HCT116 (cell line): Measurements from ENCODE around the gene LRRK2. TPM values are rescaled to one million over a fixed set of nuclear protein-coding genes. Genes with fewer than 3 reads are reported as not detected.

Experiments used
- ATAC-seq: fragments of 200-7000 bp; cut with Tn5 transposase; 2 replicates; pipeline ENCODE4 v1.9.1; 2020; ENCODE audit warnings: mild to moderate bottlenecking, moderate library complexity
- BruUV-seq: library from RNA; stranded (reverse); fragments of 400-500 nt; replicated peaks from 2 replicates; lab custom pipeline; 2021; lab: Mats Ljungman, UMichigan
- CTCF ChIA-PET: fragments of 300-600 bp; sonication (Branson Sonifier 250); formaldehyde crosslinking; loops from one replicate; lab custom pipeline; 2021; ENCODE audit warnings: antibody characterized with exemption; lab: Charles Lee
- POLR2A ChIA-PET: fragments of 300-600, 350-600 bp; sonication (Branson Sonifier 250); formaldehyde crosslinking; loops from one replicate; lab custom pipeline; 2021; ENCODE audit warnings: antibody characterized with exemption; lab: Charles Lee
- RAD21 ChIA-PET, 2 experiments: fragments of 300-600 bp; sonication (Branson Sonifier 250); formaldehyde crosslinking; loops; one replicate each; lab custom pipeline; 2023; ENCODE audit warnings: low total read pairs in 2 of 2; ENCODE audit not compliant: uncharacterized antibody in 2 of 2, unreplicated experiment in 2 of 2, low non-redundant PET in 1 of 2; lab: Charles Lee
- DNase-seq: peaks from one replicate; pipeline ENCODE4 v3.0.0-alpha.2; 2010; ENCODE audit warnings: low read depth, low spot score
- H2AFZ ChIP-seq: fragments of 200-600 bp; shearing (Covaris generic), sonication (generic); 2 replicates; pipeline ENCODE4 v1.6.1; 2017; ENCODE audit warnings: low read depth, mixed run types, mixed read lengths, antibody characterized with exemption, low read length; ENCODE audit not compliant: poor library complexity, severe bottlenecking
- H3K27ac ChIP-seq: 2 replicates; pipeline ENCODE4 v1.5.1; 2012; ENCODE audit warnings: low read depth, low read length
- H3K27me3 ChIP-seq: fragments of 200-600 bp; sonication (generic); 2 replicates; pipeline ENCODE4 v1.6.1; 2016; ENCODE audit warnings: mixed run types, low read length, mixed read lengths; ENCODE audit not compliant: insufficient read depth
- H3K36me3 ChIP-seq, 2 experiments: fragments of 200-500 bp in 1 of 2; fragments of 200-600 bp in 1 of 2; sonication (Bioruptor generic) in 1 of 2; sonication (generic) in 1 of 2; 2 replicates each; pipeline versions ENCODE4 v1.5.1 to v1.6.1; 2014 to 2016; ENCODE audit warnings: low read length in 2 of 2, inconsistent platforms in 1 of 2, mixed read lengths in 1 of 2, mixed run types in 1 of 2; ENCODE audit not compliant: insufficient read depth in 2 of 2, control insufficient read depth in 1 of 2
- H3K4me1 ChIP-seq, 2 experiments: fragments of 200-600 bp in 1 of 2; sonication (generic) in 1 of 2; 2 replicates each; pipeline versions ENCODE4 v1.5.1 to v1.6.1; 2012 to 2017; ENCODE audit warnings: low read length in 2 of 2, inconsistent platforms in 1 of 2, mild to moderate bottlenecking in 1 of 2, mixed read lengths in 1 of 2, mixed run types in 1 of 2, moderate library complexity in 1 of 2; ENCODE audit not compliant: insufficient read depth in 2 of 2, control insufficient read depth in 1 of 2
- H3K4me2 ChIP-seq: fragments of 200-600 bp; sonication (generic); 2 replicates; pipeline ENCODE4 v1.6.1; 2017; ENCODE audit warnings: mixed run types, low read length, mixed read lengths
- H3K4me3 ChIP-seq, 2 experiments: fragments of 200-600 bp in 1 of 2; sonication (generic) in 1 of 2; replicated peaks in 1 of 2; 2 replicates each; pipeline ENCODE4 v1.5.1; 2011 to 2016; ENCODE audit warnings: low read length in 2 of 2, control low read depth in 1 of 2, low read depth in 1 of 2, mild to moderate bottlenecking in 1 of 2, mixed read lengths in 1 of 2, mixed run types in 1 of 2
- H3K79me2 ChIP-seq: fragments of 200-600 bp; sonication (generic); 2 replicates; pipeline ENCODE4 v1.6.1; 2017; ENCODE audit warnings: mild to moderate bottlenecking, mixed run types, low read length, moderate library complexity, mixed read lengths; ENCODE audit not compliant: insufficient read depth
- H3K9ac ChIP-seq: fragments of 200-600 bp; sonication (generic); 2 replicates; pipeline ENCODE4 v1.6.1; 2016; ENCODE audit warnings: low read length, mixed read lengths
- H3K9me2 ChIP-seq: fragments of 200-600 bp; sonication (generic), shearing (Covaris generic); 2 replicates; pipeline ENCODE4 v1.6.1; 2017; ENCODE audit warnings: mixed run types, mild to moderate bottlenecking, moderate library complexity; ENCODE audit not compliant: insufficient read depth
- H3K9me3 ChIP-seq, 2 experiments: fragments of 200-500 bp in 1 of 2; fragments of 200-600 bp in 1 of 2; sonication (Bioruptor generic) in 1 of 2; sonication (generic) in 1 of 2; 2 replicates each; pipeline ENCODE4 v1.6.1; 2014 to 2017; ENCODE audit warnings: low read length in 2 of 2, mixed read lengths in 2 of 2, inconsistent platforms in 1 of 2, low read depth in 1 of 2, mild to moderate bottlenecking in 1 of 2, mixed run types in 1 of 2, moderate library complexity in 1 of 2; ENCODE audit not compliant: control insufficient read depth in 1 of 2, insufficient read depth in 1 of 2
- H4K20me1 ChIP-seq: fragments of 200-600 bp; sonication (generic), shearing (Covaris generic); 2 replicates; pipeline ENCODE4 v1.6.1; 2017; ENCODE audit warnings: mixed run types, mild to moderate bottlenecking, moderate library complexity; ENCODE audit not compliant: insufficient read depth
- ATF3 ChIP-seq: IDR thresholded peaks from 2 replicates; pipeline ENCODE4 v1.6.1; 2012
- CEBPB ChIP-seq: IDR thresholded peaks from 2 replicates; pipeline ENCODE4 v1.6.1; 2012; ENCODE audit warnings: low read depth
- EGR1 ChIP-seq: IDR thresholded peaks from 2 replicates; pipeline ENCODE4 v1.6.1; 2012; ENCODE audit warnings: low read depth
- ELF1 ChIP-seq: IDR thresholded peaks from 2 replicates; pipeline ENCODE4 v1.6.1; 2012; ENCODE audit warnings: low read depth, borderline replicate concordance
- EZH2 ChIP-seq: fragments of 200-600 bp; sonication (generic); IDR thresholded peaks from 2 replicates; pipeline ENCODE4 v1.6.1; 2017; ENCODE audit warnings: antibody characterized with exemption, mixed run types
- EZH2phosphoT487 ChIP-seq: fragments of 200-600 bp; IDR thresholded peaks from 2 replicates; pipeline ENCODE4 v1.6.1; 2018; ENCODE audit warnings: antibody characterized with exemption, borderline replicate concordance
- MAX ChIP-seq: IDR thresholded peaks from 2 replicates; pipeline ENCODE4 v1.6.1; 2012
- REST ChIP-seq: IDR thresholded peaks from 2 replicates; pipeline ENCODE4 v1.6.1; 2012; ENCODE audit warnings: low read depth
- SIN3A ChIP-seq: IDR thresholded peaks from 2 replicates; pipeline ENCODE4 v1.6.1; 2012; ENCODE audit warnings: low read depth
- SP1 ChIP-seq: IDR thresholded peaks from 2 replicates; pipeline ENCODE4 v1.6.1; 2012; ENCODE audit warnings: low read depth
- SRF ChIP-seq: IDR thresholded peaks from 2 replicates; pipeline ENCODE4 v1.6.1; 2012; ENCODE audit warnings: low read depth
- TCF7L2 ChIP-seq: IDR thresholded peaks from 2 replicates; pipeline ENCODE4 v1.7.0; 2011; ENCODE audit warnings: borderline replicate concordance, inconsistent platforms; ENCODE audit not compliant: insufficient read depth, insufficient read length; ENCODE audit errors: extremely low read depth
- YY1 ChIP-seq: IDR thresholded peaks from 2 replicates; pipeline ENCODE4 v1.6.1; 2011; ENCODE audit warnings: low read length, low read depth, moderate library complexity, mild to moderate bottlenecking; ENCODE audit not compliant: insufficient replicate concordance; ENCODE audit errors: extremely low read depth
- ZNF274 ChIP-seq: fragments of 200-500 bp; sonication (Bioruptor generic); IDR thresholded peaks from 2 replicates; pipeline ENCODE4 v1.6.1; 2014; ENCODE audit warnings: mild to moderate bottlenecking, low read depth, low read length, inconsistent platforms
- intact Hi-C: fragments of 100-400 bp; cut with micrococcal nuclease; formaldehyde crosslinking; loops from 2 replicates; pipeline ENCODE4 v1.10.0; 2022
- total RNA-seq: library from RNA; stranded (reverse); gene quantifications from one replicate; pipeline ENCODE4 v1.2.1, GENCODE V29; 2021; ENCODE audit not compliant: unreplicated experiment

The LRRK2 gene
- total RNA-seq, 1 experiment from 2014 or later, result 0.20 TPM

- no peak for ATAC-seq
- TF ChIP-seq SP1 (no peak), CEBPB (no peak), SIN3A (no peak), REST (no peak), ZNF274 (no peak), EGR1 (no peak), TCF7L2 (no peak), ELF1 (no peak), YY1 (no peak), EZH2 (no peak), EZH2phosphoT487 (no peak), MAX (no peak), ATF3 (no peak), SRF (no peak)
- Histone ChIP-seq H3K9me3 (no peaks in the 10 kb centered on the region), H4K20me1 (no peaks in the 10 kb centered on the region), H3K27me3 (no peaks in the 10 kb centered on the region), H3K4me3 (no peak overlapping the region), H3K79me2 (no peaks in the 10 kb centered on the region), H3K36me3 (no peaks in the 10 kb centered on the region), H3K9ac (no peak overlapping the region), H3K9me2 (no peaks in the 10 kb centered on the region), H3K4me1 (no peaks in the 10 kb centered on the region), H3K4me2 (no peak overlapping the region), H3K27ac (no peak overlapping the region), H2AFZ (no peak overlapping the region)
- CTCF ChIA-PET, result no interaction called here
- RAD21 ChIA-PET, result no interaction called here
- POLR2A ChIA-PET, result no interaction called here
- intact Hi-C loops, result no loop called here
- BruUV-seq, result no TSS peak
- no peak for DNase-seq
These were observed 41.1 kb upstream of the LRRK2 start for GRCh38 chr12:40183715-40184114.
